A673 (cell line): ENCODE measurements around the gene ATP2C1. TPM values are rescaled to one million over a fixed set of nuclear protein-coding genes. Genes with fewer than 3 reads are reported as not detected.

Experiments
- BruUV-seq: library from RNA; stranded (reverse); fragments of 400-500 nt; replicated peaks from 2 replicates; lab custom pipeline; 2021; lab: Mats Ljungman, UMichigan
- CTCF ChIA-PET: fragments of 300-600 bp; sonication (Branson Sonifier 250); formaldehyde crosslinking; loops from one replicate; lab custom pipeline; 2022; ENCODE audit warnings: antibody characterized with exemption; lab: Charles Lee
- POLR2A ChIA-PET: fragments of 300-600 bp; sonication (Branson Sonifier 250); formaldehyde crosslinking; loops from one replicate; lab custom pipeline; 2022; ENCODE audit warnings: antibody characterized with exemption; ENCODE audit not compliant: low non-redundant PET; lab: Charles Lee
- DNase-seq: peaks from one replicate; pipeline ENCODE4 v3.0.0-alpha.2; 2015; ENCODE audit warnings: low spot score
- H3K27ac ChIP-seq: fragments of 200-600 bp; sonication (generic); 2 replicates; pipeline ENCODE4 v1.5.1; 2016; ENCODE audit warnings: mixed run types, low read depth, mild to moderate bottlenecking, mixed read lengths, antibody characterized with exemption, low read length; ENCODE audit not compliant: poor library complexity, severe bottlenecking
- H3K27me3 ChIP-seq: fragments of 200-600 bp; sonication (generic); replicated peaks from 2 replicates; pipeline ENCODE4 v1.6.1; 2017; ENCODE audit warnings: mixed run types, low read depth, mild to moderate bottlenecking, mixed read lengths, antibody characterized with exemption, low read length; ENCODE audit not compliant: insufficient read depth, poor library complexity
- H3K36me3 ChIP-seq: fragments of 200-600 bp; sonication (generic); 2 replicates; pipeline ENCODE4 v1.6.1; 2016; ENCODE audit warnings: mixed run types, mild to moderate bottlenecking, mixed read lengths, antibody characterized with exemption, low read length; ENCODE audit not compliant: insufficient read depth, poor library complexity, severe bottlenecking
- H3K4me1 ChIP-seq: fragments of 200-600 bp; sonication (generic); 2 replicates; pipeline ENCODE4 v1.6.1; 2017; ENCODE audit warnings: mixed run types, mild to moderate bottlenecking, mixed read lengths, antibody characterized with exemption, low read length; ENCODE audit not compliant: insufficient read depth, poor library complexity, severe bottlenecking
- H3K4me3 ChIP-seq: fragments of 200-600 bp; sonication (generic); 2 replicates; pipeline ENCODE4 v1.5.1; 2016; ENCODE audit warnings: low read depth, mixed run types, mild to moderate bottlenecking, mixed read lengths, low read length; ENCODE audit not compliant: poor library complexity, severe bottlenecking
- H3K9me3 ChIP-seq: fragments of 200-600 bp; sonication (generic); 2 replicates; pipeline ENCODE4 v1.6.1; 2016; ENCODE audit warnings: mixed run types, low read depth, mild to moderate bottlenecking, mixed read lengths, antibody characterized with exemption, low read length; ENCODE audit not compliant: poor library complexity, severe bottlenecking
- CTCF ChIP-seq: fragments of 300-800, 200-600 bp; sonication (generic); conservative IDR thresholded peaks from 2 replicates; pipeline ENCODE4 v1.5.1; 2017; ENCODE audit warnings: low read depth, mild to moderate bottlenecking, antibody characterized with exemption, low read length, moderate library complexity, mixed read lengths
- EZH2 ChIP-seq: fragments of 200-600 bp; sonication (generic); IDR thresholded peaks from 2 replicates; pipeline ENCODE4 v1.6.1; 2017; ENCODE audit warnings: borderline replicate concordance, low read depth, mild to moderate bottlenecking, mixed read lengths, antibody characterized with exemption, low read length; ENCODE audit not compliant: poor library complexity, severe bottlenecking
- intact Hi-C: fragments of 100-400 bp; cut with micrococcal nuclease; formaldehyde crosslinking; loops from one replicate; pipeline ENCODE4 v1.10.0; 2022; ENCODE audit not compliant: unreplicated experiment
- total RNA-seq: library from RNA; stranded (reverse); gene quantifications from 2 replicates; pipeline ENCODE4 v1.2.3, GENCODE V29; 2021

Gene ATP2C1
- total RNA-seq, 1 experiment from 2014 or later = 75.9 TPM

- DNase-seq = no peak
- TF ChIP-seq CTCF (no peak), EZH2 (no peak)
- H3K36me3 ChIP-seq = no peaks in the 10 kb centered on the region
- no peak overlapping the region for H3K27ac ChIP-seq
- no peak overlapping the region for H3K4me3 ChIP-seq
- ChIA-PET POLR2A (no interaction called here), CTCF (no interaction called here)
- BruUV-seq = no TSS peak
- H3K4me1 ChIP-seq = no peaks in the 10 kb centered on the region
- intact Hi-C loops = no loop called here
- H3K9me3 ChIP-seq = peaks cover 10% of the 10 kb centered on the region
- no peaks in the 10 kb centered on the region for H3K27me3 ChIP-seq
Measured at GRCh38 chr3:130915567-130916292, 21.8 kb downstream of the ATP2C1 start.

- ChIA-PET CTCF (no interaction called here), POLR2A (no interaction called here)
- TF ChIP-seq EZH2 (no peak), CTCF (no peak)
- no TSS peak for BruUV-seq
- DNase-seq = no peak
- no peaks in the 10 kb centered on the region for H3K4me1 ChIP-seq
- peaks cover 15% of the 10 kb centered on the region for H3K9me3 ChIP-seq
- H3K4me3 ChIP-seq = no peak overlapping the region
- intact Hi-C loops = no loop called here
- no peak overlapping the region for H3K27ac ChIP-seq
- H3K36me3 ChIP-seq = no peaks in the 10 kb centered on the region
- H3K27me3 ChIP-seq = no peaks in the 10 kb centered on the region
Measured at GRCh38 chr3:130916507-130917167, 22.8 kb downstream of the ATP2C1 start.

GRCh38 chr3:130918328-130918727 is 24.4 kb downstream of the ATP2C1 start:
- Histone ChIP-seq H3K27ac (no peak overlapping the region), H3K4me1 (no peaks in the 10 kb centered on the region), H3K27me3 (no peaks in the 10 kb centered on the region), H3K4me3 (no peak overlapping the region), H3K36me3 (no peaks in the 10 kb centered on the region), H3K9me3 (peaks cover 22% of the 10 kb centered on the region)
- no peak for TF ChIP-seq EZH2
- TF ChIP-seq CTCF = no peak
- ChIA-PET CTCF (no interaction called here), POLR2A (no interaction called here)
- intact Hi-C loops = no loop called here
- BruUV-seq = no TSS peak
- no peak for DNase-seq
